Common myeloid progenitor, CD34-positive (primary cell): ENCODE measurements around the gene OGFR.

Source experiments
- CTCF ChIA-PET: fragments of 350-600 bp; sonication (Branson Sonifier 250); formaldehyde crosslinking; loops from one replicate; lab custom pipeline; 2021; ENCODE audit warnings: antibody characterized with exemption; lab: Charles Lee
- POLR2A ChIA-PET: fragments of 350-600 bp; sonication (Branson Sonifier 250); formaldehyde crosslinking; loops from one replicate; lab custom pipeline; 2021; ENCODE audit warnings: antibody characterized with exemption; lab: Charles Lee
- DNase-seq, 3 donors: peaks; one replicate each; pipeline versions ENCODE4 v3.0.0 to v3.0.0-alpha.2; 2013
- H3K27ac ChIP-seq, 2 experiments: 1 replicate in 1 of 2; 2 replicates in 1 of 2; pipeline ENCODE4 v1.7.0; 2013; ENCODE audit warnings: inconsistent platforms in 2 of 2, low read length in 2 of 2, mild to moderate bottlenecking in 2 of 2, low read depth in 1 of 2, moderate library complexity in 1 of 2; ENCODE audit not compliant: severe bottlenecking in 2 of 2, insufficient read depth in 1 of 2, poor library complexity in 1 of 2
- H3K27me3 ChIP-seq, 5 experiments: replicated peaks in 2 of 5; 1 replicate in 3 of 5; 2 replicates in 2 of 5; pipeline versions ENCODE4 v1.6.1 to v1.7.0; 2013; ENCODE audit warnings: low read length in 4 of 5, mild to moderate bottlenecking in 2 of 5, moderate library complexity in 2 of 5, inconsistent platforms in 1 of 5; ENCODE audit not compliant: insufficient read depth in 5 of 5, control insufficient read depth in 4 of 5
- H3K36me3 ChIP-seq, 4 experiments: 1 replicate in 2 of 4; 2 replicates in 2 of 4; pipeline versions ENCODE4 v1.6.1 to v1.7.0; 2013; ENCODE audit warnings: low read length in 3 of 4, control low read depth in 1 of 4, mild to moderate bottlenecking in 1 of 4; ENCODE audit not compliant: control insufficient read depth in 4 of 4, insufficient read depth in 4 of 4
- H3K4me1 ChIP-seq, 4 experiments: 1 replicate in 3 of 4; 2 replicates in 1 of 4; pipeline versions ENCODE4 v1.6.1 to v1.7.1; 2013; ENCODE audit warnings: low read length in 3 of 4, mild to moderate bottlenecking in 3 of 4, control low read depth in 1 of 4, inconsistent platforms in 1 of 4, moderate library complexity in 1 of 4; ENCODE audit not compliant: control insufficient read depth in 4 of 4, insufficient read depth in 4 of 4; ENCODE audit errors: control extremely low read depth in 1 of 4
- H3K4me3 ChIP-seq, 7 experiments: 1 replicate in 4 of 7; 2 replicates in 3 of 7; pipeline versions ENCODE4 v1.5.1 to v1.7.0; 2013; ENCODE audit warnings: mild to moderate bottlenecking in 7 of 7, low read length in 6 of 7, moderate library complexity in 6 of 7, inconsistent platforms in 2 of 7, low read depth in 2 of 7, control low read depth in 1 of 7; ENCODE audit not compliant: insufficient read depth in 4 of 7, control insufficient read depth in 1 of 7; ENCODE audit errors: extremely low read depth in 1 of 7
- H3K9me3 ChIP-seq, 5 experiments: 1 replicate in 4 of 5; 2 replicates in 1 of 5; pipeline versions ENCODE4 v1.6.1 to v1.7.1; 2013; ENCODE audit warnings: low read length in 4 of 5, mild to moderate bottlenecking in 2 of 5, inconsistent platforms in 1 of 5, low read depth in 1 of 5, moderate library complexity in 1 of 5; ENCODE audit not compliant: control insufficient read depth in 4 of 5, insufficient read depth in 2 of 5; ENCODE audit errors: control extremely low read depth in 1 of 5
- WGBS: methylation state at CpG from one replicate; pipeline ENCODE4 v1.1.5; 2013; ENCODE audit not compliant: insufficient coverage; 5-methylcytosine and 5-hydroxymethylcytosine counted together

The OGFR gene

GRCh38 chr20:62778058-62778457, 26.6 kb upstream of the OGFR start:
- WGBS = 96% methylated on average over 5 of the region's 9 CpGs
- H3K27ac ChIP-seq = no peak overlapping the region
- no peak for DNase-seq
- POLR2A ChIA-PET = no interaction called here
- CTCF ChIA-PET = interaction anchor here (1.9 kb wide), 1 partner anchor 11 kb away, joined by 6 read pairs; no protein-coding TSS in a partner anchor
- peaks cover 3 to 26% (median 23%) of the 10 kb centered on the region in 4 experiments for H3K4me1 ChIP-seq
- H3K9me3 ChIP-seq = no peaks in the 10 kb centered on the region
- no peaks in the 10 kb centered on the region for H3K36me3 ChIP-seq
- H3K4me3 ChIP-seq = no peak overlapping the region
- no peaks in the 10 kb centered on the region for H3K27me3 ChIP-seq

GRCh38 chr20:62778601-62779416, 25.8 kb upstream of the OGFR start:
- peaks cover 3 to 32% (median 29%) of the 10 kb centered on the region in 4 experiments for H3K4me1 ChIP-seq
- H3K36me3 ChIP-seq = no peaks in the 10 kb centered on the region
- no peaks in the 10 kb centered on the region for H3K9me3 ChIP-seq
- H3K27me3 ChIP-seq = no peaks in the 10 kb centered on the region
- WGBS = 85% methylated on average over 19 of the region's 24 CpGs
- POLR2A ChIA-PET = no interaction called here
- H3K4me3 ChIP-seq = no peak overlapping the region
- CTCF ChIA-PET = interaction anchor here (1.9 kb wide), 1 partner anchor 10 kb away, joined by 6 read pairs; no protein-coding TSS in a partner anchor
- DNase-seq = no peak
- no peak overlapping the region for H3K27ac ChIP-seq

- ChIA-PET CTCF (interaction anchor here (1.9 kb wide), 1 partner anchor 10 kb away, joined by 6 read pairs; no protein-coding TSS in a partner anchor), POLR2A (no interaction called here)
- H3K27me3 ChIP-seq = no peaks in the 10 kb centered on the region
- no peak overlapping the region for H3K4me3 ChIP-seq
- peaks cover 3 to 35% (median 29%) of the 10 kb centered on the region in 4 experiments for H3K4me1 ChIP-seq
- WGBS = 98% methylated on average over 6 of the region's 7 CpGs
- H3K9me3 ChIP-seq = no peaks in the 10 kb centered on the region
- no peak overlapping the region for H3K27ac ChIP-seq
- no peaks in the 10 kb centered on the region for H3K36me3 ChIP-seq
- DNase-seq = no peak
Observed at GRCh38 chr20:62779417-62779685, 25.3 kb upstream of the OGFR start.

- ChIA-PET POLR2A (no interaction called here), CTCF (interaction anchor here (1.3 to 1.9 kb wide), 2 partner anchors 9 to 76 kb away, joined by 5 to 6 read pairs; no protein-coding TSS in a partner anchor)
Observed at GRCh38 chr20:62780204-62780603, 24.4 kb upstream of the OGFR start.

GRCh38 chr20:62780696-62781095, 23.9 kb upstream of the OGFR start:
- Histone ChIP-seq H3K36me3 (no peaks in the 10 kb centered on the region), H3K4me1 (peaks cover 3 to 28% (median 25%) of the 10 kb centered on the region in 4 experiments), H3K4me3 (no peak overlapping the region), H3K9me3 (no peaks in the 10 kb centered on the region), H3K27me3 (no peaks in the 10 kb centered on the region), H3K27ac (no peak overlapping the region)
- WGBS = 92% methylated on average over 17 of the region's 17 CpGs
- ChIA-PET CTCF (interaction anchor here (0.9 to 1.3 kb wide), 2 partner anchors 12 to 76 kb away, joined by 3 to 5 read pairs; no protein-coding TSS in a partner anchor), POLR2A (no interaction called here)
- DNase-seq = no peak

More at GRCh38 chr20:62780204-62780603, 24.4 kb upstream of the OGFR start:
- Histone ChIP-seq H3K4me3 (no peak overlapping the region), H3K36me3 (no peaks in the 10 kb centered on the region), H3K9me3 (no peaks in the 10 kb centered on the region), H3K4me1 (peaks cover 3 to 29% (median 23%) of the 10 kb centered on the region in 4 experiments), H3K27ac (no peak overlapping the region), H3K27me3 (no peaks in the 10 kb centered on the region)
- no peak for DNase-seq
- 91% methylated on average over 19 of the region's 20 CpGs for WGBS

GRCh38 chr20:62782149-62782892, 22.3 kb upstream of the OGFR start:
- Histone ChIP-seq H3K27ac (no peak overlapping the region), H3K36me3 (no peaks in the 10 kb centered on the region), H3K9me3 (no peaks in the 10 kb centered on the region), H3K4me1 (peaks cover 0 to 23% (median 14%) of the 10 kb centered on the region in 4 experiments), H3K4me3 (no peak overlapping the region), H3K27me3 (no peaks in the 10 kb centered on the region)
- WGBS = 95% methylated on average over 13 of the region's 18 CpGs
- DNase-seq = no peak
- ChIA-PET CTCF (interaction anchor here (1.1 to 2.1 kb wide), 2 partner anchors 9 to 20 kb away, joined by 3 to 9 read pairs; no protein-coding TSS in a partner anchor), POLR2A (no interaction called here)
